Raji (cell line): ENCODE results near the gene CCDC34.

Experiments
- POLR2A ChIP-seq: IDR thresholded peaks from 2 replicates; pipeline ENCODE4 v1.6.1; 2011; ENCODE audit warnings: low read depth, low read length, control low read depth; ENCODE audit not compliant: insufficient read depth

The CCDC34 gene

DNA sequence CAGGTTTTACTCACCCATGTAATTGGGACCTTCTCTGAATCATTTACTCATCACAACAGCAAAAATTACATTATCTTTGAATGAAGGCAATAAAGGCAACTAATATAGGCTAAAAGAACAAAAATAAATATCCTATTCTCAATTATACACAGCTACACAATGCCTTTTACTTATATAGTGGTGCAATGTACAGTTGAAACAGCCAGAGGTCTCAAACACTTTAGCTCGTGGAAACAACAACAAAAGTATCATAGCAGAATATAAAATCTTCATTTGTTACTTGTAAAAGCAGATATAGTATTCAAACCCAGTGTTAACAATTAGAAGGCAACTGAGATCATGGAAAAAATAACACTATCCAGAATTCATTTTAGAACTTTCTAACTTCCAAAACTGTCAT lies 20.6 kb upstream of the CCDC34 start:
- TF ChIP-seq POLR2A: no peak

GRCh38 chr11:27381238-27381666 lies 18.2 kb upstream of the CCDC34 start:
- no peak for TF ChIP-seq POLR2A

DNA sequence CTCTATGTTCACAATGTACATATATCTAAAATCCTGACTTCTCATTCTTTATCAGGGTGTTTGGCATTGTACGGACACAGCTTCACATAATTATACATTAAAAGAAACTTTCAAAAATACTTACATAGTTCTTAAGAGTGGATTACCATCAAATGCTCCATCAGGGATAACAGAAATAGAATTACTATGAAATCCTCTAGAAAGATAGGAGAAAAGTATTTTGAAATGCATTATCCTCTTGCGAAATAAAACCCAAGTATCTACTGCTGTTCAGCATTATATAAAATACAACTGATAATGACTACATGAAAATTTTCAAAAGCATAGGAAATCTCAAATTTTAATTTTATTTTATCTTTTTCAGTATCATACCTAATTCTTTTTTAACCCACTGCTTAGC lies 17.8 kb upstream of the CCDC34 start:
- TF ChIP-seq POLR2A: no peak

DNA sequence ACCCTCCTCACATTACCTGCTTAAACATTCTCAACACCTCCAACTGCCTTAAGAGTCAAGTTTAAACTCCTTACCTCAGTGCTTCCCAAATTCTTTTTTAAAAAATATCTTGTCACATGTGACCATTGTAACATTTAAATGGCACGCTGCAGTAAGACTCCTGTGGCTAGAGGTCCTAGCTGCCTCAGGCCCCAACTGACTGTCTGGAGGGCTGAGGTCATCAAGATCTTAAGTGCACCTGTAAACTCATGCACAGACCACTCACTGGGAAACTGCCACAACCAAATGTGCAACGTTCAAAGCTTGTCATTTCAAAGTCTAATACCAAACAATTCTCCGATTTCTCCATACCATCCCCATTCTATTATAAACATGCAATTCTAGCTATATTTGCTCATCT lies 16.4 kb upstream of the CCDC34 start:
- TF ChIP-seq POLR2A: no peak

- TF ChIP-seq POLR2A: no peak
These were observed 12.4 kb upstream of the CCDC34 start for GRCh38 chr11:27375370-27375769.

DNA sequence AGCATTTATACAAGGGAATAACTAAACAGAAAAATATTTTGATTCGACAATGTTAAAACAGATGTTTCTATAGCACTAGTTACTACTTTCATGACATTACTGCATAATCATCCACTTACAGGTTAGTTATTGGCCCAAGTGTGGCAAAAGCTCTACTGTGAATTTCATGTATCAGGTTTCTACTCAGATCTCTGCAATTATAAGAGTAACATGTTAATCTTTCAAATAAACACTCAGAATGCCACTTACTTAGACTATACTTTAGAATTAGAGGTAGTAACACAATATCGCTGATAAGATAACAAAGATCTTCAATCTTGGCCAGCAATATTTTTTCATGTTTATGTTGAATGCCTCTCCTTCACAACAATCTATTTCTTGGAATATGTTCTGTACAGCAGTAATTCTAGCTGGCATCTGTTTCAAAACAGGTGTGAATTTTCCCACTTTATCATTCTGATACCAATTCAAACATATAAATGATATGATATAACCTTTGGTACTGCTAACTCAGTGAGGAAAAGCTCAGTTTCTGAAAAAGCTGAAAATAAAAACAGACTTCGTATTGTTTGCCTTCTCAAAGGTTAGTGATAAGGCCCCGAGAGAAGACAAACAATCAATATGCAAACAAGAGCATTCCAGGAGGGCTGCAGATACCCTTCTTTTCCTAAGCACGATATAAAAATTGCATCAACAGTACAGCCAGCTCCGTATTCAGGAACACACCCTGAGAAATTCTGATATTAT lies 11.0 kb upstream of the CCDC34 start:
- no peak for TF ChIP-seq POLR2A

GRCh38 chr11:27373392-27373791 lies 10.4 kb upstream of the CCDC34 start:
- TF ChIP-seq POLR2A: no peak

DNA sequence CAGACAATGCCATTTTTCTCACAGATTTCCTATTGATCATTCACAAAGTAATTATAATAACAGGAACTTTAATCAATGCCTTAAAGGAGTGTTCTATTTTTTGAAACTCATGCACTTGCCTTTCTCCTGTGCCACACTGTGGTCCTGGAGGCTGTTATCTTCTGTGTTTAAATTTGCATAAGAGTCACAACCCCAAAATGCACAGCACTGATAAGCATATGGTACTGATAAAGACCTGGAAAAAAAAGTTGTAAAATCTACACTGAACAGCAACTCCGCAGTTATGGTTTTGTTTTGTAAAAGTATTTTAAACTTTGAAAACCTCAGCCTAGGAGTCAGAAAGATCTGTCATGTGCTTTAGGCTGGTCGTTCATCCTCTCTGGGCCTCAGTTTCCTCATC lies 9.1 kb upstream of the CCDC34 start:
- no peak for TF ChIP-seq POLR2A

DNA sequence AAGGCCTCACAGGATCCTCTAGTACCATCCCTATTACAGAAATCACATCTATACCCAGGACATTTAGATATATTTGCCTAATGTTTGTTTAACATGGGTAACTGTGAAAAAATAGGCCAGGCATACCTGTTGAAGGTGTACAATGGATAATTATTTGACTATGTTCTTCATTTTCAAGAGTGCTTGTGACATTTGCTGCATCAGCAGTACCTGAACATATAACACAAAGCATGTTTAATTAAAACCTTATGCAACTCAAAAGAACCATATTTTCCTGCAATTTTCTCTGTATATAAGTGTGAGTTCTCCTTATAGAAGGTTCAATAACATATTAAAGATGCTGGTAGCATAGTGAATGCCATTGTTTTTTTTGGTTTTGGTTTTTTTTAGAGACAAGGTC lies 8.5 kb upstream of the CCDC34 start:
- no peak for TF ChIP-seq POLR2A

GRCh38 chr11:27370374-27370773 lies 7.4 kb upstream of the CCDC34 start:
- TF ChIP-seq POLR2A: no peak

- TF ChIP-seq POLR2A: no peak
These were observed 4.9 kb upstream of the CCDC34 start for GRCh38 chr11:27367881-27368280.

- no peak for TF ChIP-seq POLR2A
These were observed 632 bp upstream of the CCDC34 start for GRCh38 chr11:27363576-27364117.

DNA sequence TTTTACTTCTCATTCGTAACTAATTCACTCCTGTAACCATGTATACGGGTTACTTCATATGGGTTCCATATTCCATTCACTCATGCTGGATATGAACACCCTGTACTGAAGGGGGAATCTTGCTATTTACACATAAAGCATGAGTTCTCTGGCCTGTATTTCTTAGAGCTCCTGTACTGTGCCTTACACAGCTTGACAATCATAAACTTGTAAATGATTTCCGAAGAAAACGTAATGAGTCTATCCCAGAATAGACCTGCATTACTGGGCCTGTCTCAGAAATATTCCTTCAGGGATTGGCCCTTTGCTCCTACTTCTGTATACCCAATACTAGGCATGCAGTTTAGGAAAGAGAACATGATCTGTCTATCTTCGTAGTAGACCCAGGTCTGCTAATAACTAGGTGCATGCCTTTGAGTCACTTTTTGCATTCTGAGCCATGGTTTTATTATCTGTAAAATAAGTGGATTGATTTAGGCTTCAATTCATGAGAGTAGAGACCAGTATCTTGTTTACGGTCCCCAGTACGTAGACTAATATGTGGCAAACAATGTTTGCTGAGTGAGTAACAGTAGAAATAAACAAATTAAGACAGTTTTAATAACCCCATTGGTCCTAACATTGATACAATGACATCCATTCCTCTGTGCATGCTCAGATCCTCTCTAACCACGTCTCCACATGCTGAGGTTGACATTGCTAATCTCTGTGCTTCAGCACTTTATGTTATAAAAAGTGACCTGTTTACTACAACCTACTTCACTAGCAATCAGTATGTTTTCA lies 1.2 kb downstream of the CCDC34 start:
- TF ChIP-seq POLR2A: no peak

GRCh38 chr11:27358296-27358695 lies 4.7 kb downstream of the CCDC34 start:
- no peak for TF ChIP-seq POLR2A

DNA sequence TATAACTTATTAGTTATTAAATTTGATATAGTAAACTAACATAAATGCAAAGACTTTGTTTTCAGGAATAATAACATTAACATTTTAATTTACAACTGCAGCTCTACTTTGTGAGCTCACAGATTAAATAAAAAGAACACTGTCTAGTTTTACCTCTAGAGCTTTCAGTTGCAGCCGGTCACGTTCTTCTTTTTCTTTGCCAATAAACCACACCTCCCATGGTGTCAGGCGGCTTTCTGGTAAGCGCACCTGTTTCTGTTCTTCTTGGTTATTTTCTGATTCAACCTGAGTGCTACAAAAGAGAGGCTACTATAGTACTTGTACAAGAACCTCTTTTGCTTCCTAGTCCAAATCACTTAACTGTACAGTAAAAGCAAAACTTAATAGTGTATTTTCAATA lies 5.8 kb downstream of the CCDC34 start:
- TF ChIP-seq POLR2A: no peak

DNA sequence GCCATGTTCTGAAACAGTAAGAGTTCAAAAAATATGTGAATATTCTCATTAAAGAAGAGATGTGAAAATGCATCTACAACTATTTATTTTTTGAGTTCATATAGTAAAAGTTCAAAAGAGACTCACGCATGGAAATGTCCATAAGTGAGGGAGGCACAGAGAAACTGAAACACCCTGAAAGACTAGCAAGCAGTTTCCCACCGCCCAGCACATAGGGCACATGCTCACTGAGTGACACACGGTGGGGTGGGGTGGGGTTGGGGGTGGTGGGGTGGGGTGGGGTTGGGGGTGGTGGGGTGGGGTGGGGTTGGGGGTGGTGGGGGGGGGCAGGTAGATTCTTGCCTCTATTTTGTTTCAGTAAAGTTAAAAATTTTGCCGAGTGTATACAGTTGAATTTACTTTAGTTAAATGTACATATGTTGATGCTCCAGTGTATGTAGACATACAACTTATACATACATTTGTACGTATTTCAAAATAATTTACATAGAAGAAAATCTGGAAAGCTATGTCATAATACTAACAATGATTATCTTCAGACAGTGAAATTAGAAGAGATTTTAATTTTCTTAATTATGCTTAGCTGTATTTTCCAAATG lies 6.3 kb downstream of the CCDC34 start:
- no peak for TF ChIP-seq POLR2A
